SU-DHL-6 (cell line): ENCODE measurements around the gene PDGFRA.

Experiments used
- H2AFZ ChIP-seq: fragments of 200-600 bp; sonication (generic); 2 replicates; pipeline ENCODE4 v1.6.1; 2014; ENCODE audit warnings: low read depth, mild to moderate bottlenecking, moderate library complexity, mixed read lengths, antibody characterized with exemption, low read length; ENCODE audit not compliant: severe bottlenecking
- H3F3A ChIP-seq: fragments of 200-600 bp; shearing (Covaris generic); 2 replicates; pipeline ENCODE4 v1.6.0; 2016; ENCODE audit warnings: antibody characterized with exemption, mild to moderate bottlenecking; ENCODE audit not compliant: insufficient read depth
- H3K27ac ChIP-seq: fragments of 200-600 bp; sonication (generic); 2 replicates; pipeline ENCODE4 v1.5.1; 2016; ENCODE audit warnings: low read depth, mild to moderate bottlenecking, low read length, moderate library complexity, mixed read lengths
- H3K27me3 ChIP-seq: fragments of 200-600 bp; sonication (generic), shearing (Covaris generic); 2 replicates; pipeline ENCODE4 v1.6.0; 2014; ENCODE audit warnings: mild to moderate bottlenecking, low read length
- H3K36me3 ChIP-seq: fragments of 200-600 bp; sonication (generic); 2 replicates; pipeline ENCODE4 v1.6.1; 2014; ENCODE audit warnings: mild to moderate bottlenecking, low read length, mixed read lengths
- H3K4me2 ChIP-seq: fragments of 300-600, 200-600 bp; shearing (Covaris generic), sonication (generic); 2 replicates; pipeline ENCODE4 v1.6.0; 2014; ENCODE audit warnings: low read length, low read depth, mild to moderate bottlenecking; ENCODE audit not compliant: poor library complexity, severe bottlenecking
- H3K4me3 ChIP-seq: fragments of 200-600 bp; sonication (generic); 2 replicates; pipeline ENCODE4 v1.5.1; 2014; ENCODE audit warnings: antibody characterized with exemption, low read length, mild to moderate bottlenecking, mixed read lengths; ENCODE audit not compliant: insufficient read depth, poor library complexity, severe bottlenecking
- H3K79me2 ChIP-seq: fragments of 200-600 bp; sonication (generic); 2 replicates; pipeline ENCODE4 v1.6.1; 2014; ENCODE audit warnings: mild to moderate bottlenecking, low read length, moderate library complexity; ENCODE audit not compliant: insufficient read depth
- H3K9ac ChIP-seq: fragments of 200-600 bp; sonication (generic); 2 replicates; pipeline ENCODE4 v1.7.0; 2014; ENCODE audit warnings: mild to moderate bottlenecking, low read length
- H3K9me2 ChIP-seq: fragments of 200-600 bp; sonication (generic); replicated peaks from 2 replicates; pipeline ENCODE4 v1.6.1; 2014; ENCODE audit warnings: low read length; ENCODE audit not compliant: insufficient read depth
- H3K9me3 ChIP-seq: fragments of 200-600 bp; sonication (generic); 2 replicates; pipeline ENCODE4 v1.6.1; 2014; ENCODE audit warnings: low read length, mixed read lengths; ENCODE audit not compliant: insufficient read depth
- H4K20me1 ChIP-seq: fragments of 200-600 bp; sonication (generic); 2 replicates; pipeline ENCODE4 v1.6.1; 2014; ENCODE audit warnings: low read depth, mild to moderate bottlenecking, antibody characterized with exemption, low read length, moderate library complexity, mixed read lengths
- EZH2phosphoT487 ChIP-seq: fragments of 200-600 bp; sonication (generic), shearing (Covaris generic); conservative IDR thresholded peaks from 2 replicates; pipeline ENCODE4 v1.6.1; 2018; ENCODE audit warnings: mild to moderate bottlenecking, antibody characterized with exemption, low read length, moderate library complexity, mixed read lengths
- TF ChIP-seq, protein P1 (sequence below): fragments of 200-600 bp; sonication (generic); IDR thresholded peaks from one replicate; pipeline ENCODE4 v1.5.1; 2017; ENCODE audit warnings: antibody characterized with exemption, mild to moderate bottlenecking, low read length, moderate library complexity; ENCODE audit not compliant: insufficient read depth, poor library complexity, severe bottlenecking

Gene PDGFRA

DNA sequence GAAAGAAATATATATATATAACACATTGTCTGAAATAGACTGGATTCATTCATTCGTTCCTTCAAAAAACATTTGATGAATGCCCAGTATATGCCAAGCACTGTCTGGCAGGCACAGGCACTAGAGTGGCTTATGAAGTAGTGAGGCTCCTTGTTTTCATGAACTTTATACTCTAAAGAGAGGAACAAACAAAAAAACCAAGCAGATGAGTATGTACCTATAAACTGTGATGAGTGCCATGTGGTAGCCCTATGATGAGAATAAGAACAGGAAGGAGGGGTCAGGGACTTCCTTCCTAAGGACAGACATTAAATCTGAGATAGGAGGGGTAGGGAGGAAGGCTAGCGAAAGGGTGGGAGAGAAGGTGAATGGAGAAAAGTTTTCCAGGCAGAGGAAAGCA, 19.5 kb upstream of the PDGFRA start:
- Histone ChIP-seq H3K27me3 (no peaks in the 10 kb centered on the region), H3K4me3 (no peak overlapping the region), H3K9me3 (no peaks in the 10 kb centered on the region), H3K4me2 (no peak overlapping the region), H3F3A (no peaks in the 10 kb centered on the region), H3K9me2 (no peaks in the 10 kb centered on the region), H3K27ac (no peak overlapping the region), H3K9ac (no peak overlapping the region), H2AFZ (no peak overlapping the region), H3K79me2 (no peaks in the 10 kb centered on the region), H4K20me1 (no peaks in the 10 kb centered on the region), H3K36me3 (no peaks in the 10 kb centered on the region)
- TF ChIP-seq EZH2phosphoT487, result no peak
- TF ChIP-seq, protein P1, sequence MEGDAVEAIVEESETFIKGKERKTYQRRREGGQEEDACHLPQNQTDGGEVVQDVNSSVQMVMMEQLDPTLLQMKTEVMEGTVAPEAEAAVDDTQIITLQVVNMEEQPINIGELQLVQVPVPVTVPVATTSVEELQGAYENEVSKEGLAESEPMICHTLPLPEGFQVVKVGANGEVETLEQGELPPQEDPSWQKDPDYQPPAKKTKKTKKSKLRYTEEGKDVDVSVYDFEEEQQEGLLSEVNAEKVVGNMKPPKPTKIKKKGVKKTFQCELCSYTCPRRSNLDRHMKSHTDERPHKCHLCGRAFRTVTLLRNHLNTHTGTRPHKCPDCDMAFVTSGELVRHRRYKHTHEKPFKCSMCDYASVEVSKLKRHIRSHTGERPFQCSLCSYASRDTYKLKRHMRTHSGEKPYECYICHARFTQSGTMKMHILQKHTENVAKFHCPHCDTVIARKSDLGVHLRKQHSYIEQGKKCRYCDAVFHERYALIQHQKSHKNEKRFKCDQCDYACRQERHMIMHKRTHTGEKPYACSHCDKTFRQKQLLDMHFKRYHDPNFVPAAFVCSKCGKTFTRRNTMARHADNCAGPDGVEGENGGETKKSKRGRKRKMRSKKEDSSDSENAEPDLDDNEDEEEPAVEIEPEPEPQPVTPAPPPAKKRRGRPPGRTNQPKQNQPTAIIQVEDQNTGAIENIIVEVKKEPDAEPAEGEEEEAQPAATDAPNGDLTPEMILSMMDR, result no peak

DNA sequence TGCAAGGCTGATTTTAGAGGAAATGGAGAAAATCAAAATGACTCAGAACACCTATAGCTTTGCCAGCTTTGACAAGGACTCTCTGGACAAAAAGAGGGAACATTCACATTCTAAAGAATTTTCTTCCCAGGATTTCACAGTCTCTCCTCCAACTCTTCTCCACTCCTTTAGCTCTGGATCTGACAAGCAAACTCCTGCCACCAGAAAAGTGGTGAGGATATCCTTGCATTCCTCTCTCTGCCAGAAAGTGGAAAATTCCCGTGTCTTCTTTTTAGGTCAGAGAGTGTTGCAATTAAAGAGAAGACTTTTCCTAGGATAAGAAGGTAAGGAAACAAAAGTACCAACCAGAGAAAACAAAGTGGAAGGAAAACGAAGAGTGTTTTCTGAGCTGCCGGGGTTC, 16.1 kb upstream of the PDGFRA start:
- no peaks in the 10 kb centered on the region for H3K36me3 ChIP-seq
- H4K20me1 ChIP-seq, result no peaks in the 10 kb centered on the region
- no peaks in the 10 kb centered on the region for H3K9me2 ChIP-seq
- H3F3A ChIP-seq, result no peaks in the 10 kb centered on the region
- no peak for TF ChIP-seq EZH2phosphoT487
- TF ChIP-seq, protein P1, result no peak
- H3K27ac ChIP-seq, result no peak overlapping the region
- no peak overlapping the region for H2AFZ ChIP-seq
- H3K4me3 ChIP-seq, result no peak overlapping the region
- H3K4me2 ChIP-seq, result no peak overlapping the region
- no peaks in the 10 kb centered on the region for H3K27me3 ChIP-seq
- no peak overlapping the region for H3K9ac ChIP-seq
- no peaks in the 10 kb centered on the region for H3K9me3 ChIP-seq
- H3K79me2 ChIP-seq, result no peaks in the 10 kb centered on the region

DNA sequence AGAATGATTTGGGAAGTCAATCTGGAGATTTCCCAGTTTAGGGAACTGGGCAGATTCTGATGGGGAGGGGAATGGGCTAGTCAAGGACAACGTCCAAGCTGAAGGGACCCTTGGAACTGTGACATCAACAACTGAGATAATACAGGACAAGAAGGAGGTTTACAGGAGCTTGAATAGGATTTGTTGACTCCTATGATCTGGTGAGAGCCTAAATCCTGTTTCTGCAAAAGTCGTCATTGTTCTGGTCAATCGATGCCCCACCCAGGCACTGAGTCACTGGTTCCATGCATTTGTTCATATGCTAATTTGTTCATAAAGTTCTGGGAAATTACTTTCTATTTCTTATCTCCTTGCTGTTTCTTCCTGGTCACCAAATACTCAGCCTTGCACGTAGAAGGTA, 15.3 kb upstream of the PDGFRA start:
- H2AFZ ChIP-seq, result no peak overlapping the region
- H3K4me2 ChIP-seq, result no peak overlapping the region
- H3K9ac ChIP-seq, result no peak overlapping the region
- H3K9me3 ChIP-seq, result no peaks in the 10 kb centered on the region
- no peaks in the 10 kb centered on the region for H3F3A ChIP-seq
- no peaks in the 10 kb centered on the region for H3K79me2 ChIP-seq
- no peaks in the 10 kb centered on the region for H3K9me2 ChIP-seq
- H4K20me1 ChIP-seq, result no peaks in the 10 kb centered on the region
- H3K27ac ChIP-seq, result no peak overlapping the region
- no peaks in the 10 kb centered on the region for H3K27me3 ChIP-seq
- TF ChIP-seq, protein P1, result no peak
- TF ChIP-seq EZH2phosphoT487, result no peak
- no peak overlapping the region for H3K4me3 ChIP-seq
- no peaks in the 10 kb centered on the region for H3K36me3 ChIP-seq
